ENCODE measurements around the gene GPS1.

The GPS1 gene

GRCh38 chr17:82051776-82052637, at the start of gene GPS1, which contains the start of gene RFNG:
TSS of gene GPS1 (plus strand) at chr17:82051898. CDS start at chr17:82051932, 34 bp downstream.
TSS of gene RFNG (minus strand) at chr17:82051811. CDS start at chr17:82051766, 45 bp downstream.
- peak; percentile 39 for DNase-seq
- in situ Hi-C loops (cut with MboI; ENCODE audit: low pct_unique_long_range_greater_than_20kb, low sequenced_read_pairs) = no loop called here

DNA sequence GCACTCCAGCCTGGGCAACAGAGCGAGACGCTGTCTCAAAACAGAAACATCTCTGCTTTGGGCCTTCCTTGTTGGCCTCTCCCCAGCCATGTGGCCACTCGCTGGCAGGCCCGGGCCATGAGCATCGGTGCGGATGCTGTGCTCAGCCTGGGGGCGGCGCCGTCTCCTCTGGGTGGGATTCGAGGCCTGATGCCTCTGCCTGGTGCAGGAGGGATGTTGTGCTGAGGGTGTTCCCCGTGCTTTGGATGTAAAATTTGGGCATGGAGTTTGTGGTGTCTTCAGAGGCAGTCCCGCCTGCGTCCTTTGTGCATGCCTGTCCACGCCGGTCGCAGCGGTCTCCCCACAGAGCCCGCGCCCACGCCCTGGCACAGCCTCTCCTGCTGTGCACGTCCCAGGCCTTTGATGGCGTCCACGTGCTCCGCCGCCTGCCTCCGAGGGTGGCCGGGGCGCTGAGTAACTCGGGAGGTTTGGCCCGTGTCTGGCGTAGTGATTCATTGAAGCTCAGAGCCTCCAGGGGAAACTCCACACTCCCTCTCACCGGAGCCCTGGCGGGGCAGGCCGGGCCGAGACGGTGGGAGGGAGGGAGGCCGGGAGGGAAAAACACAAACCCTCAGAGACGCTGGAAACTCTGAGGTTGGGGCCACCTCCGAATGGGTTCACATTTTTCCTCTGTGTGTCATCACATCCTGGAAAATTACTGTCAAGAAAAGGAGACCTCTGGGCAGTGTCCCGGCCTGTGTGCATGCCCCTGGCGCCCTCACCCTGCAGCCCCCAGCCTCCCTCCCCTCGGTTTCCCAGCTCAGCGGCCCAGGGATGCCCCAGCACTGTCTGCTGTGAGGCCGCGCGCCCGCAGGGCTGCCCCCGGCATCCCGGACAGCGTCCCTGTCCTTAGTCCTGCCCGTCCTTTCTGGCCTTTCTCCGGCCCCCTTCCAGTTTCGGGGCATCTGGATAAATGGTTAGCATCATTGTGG, 48.0 kb upstream of the GPS1 start:
- in situ Hi-C loops (cut with MboI; ENCODE audit: low pct_unique_long_range_greater_than_20kb, low sequenced_read_pairs) = no loop called here
- DNase-seq = no peak

DNA sequence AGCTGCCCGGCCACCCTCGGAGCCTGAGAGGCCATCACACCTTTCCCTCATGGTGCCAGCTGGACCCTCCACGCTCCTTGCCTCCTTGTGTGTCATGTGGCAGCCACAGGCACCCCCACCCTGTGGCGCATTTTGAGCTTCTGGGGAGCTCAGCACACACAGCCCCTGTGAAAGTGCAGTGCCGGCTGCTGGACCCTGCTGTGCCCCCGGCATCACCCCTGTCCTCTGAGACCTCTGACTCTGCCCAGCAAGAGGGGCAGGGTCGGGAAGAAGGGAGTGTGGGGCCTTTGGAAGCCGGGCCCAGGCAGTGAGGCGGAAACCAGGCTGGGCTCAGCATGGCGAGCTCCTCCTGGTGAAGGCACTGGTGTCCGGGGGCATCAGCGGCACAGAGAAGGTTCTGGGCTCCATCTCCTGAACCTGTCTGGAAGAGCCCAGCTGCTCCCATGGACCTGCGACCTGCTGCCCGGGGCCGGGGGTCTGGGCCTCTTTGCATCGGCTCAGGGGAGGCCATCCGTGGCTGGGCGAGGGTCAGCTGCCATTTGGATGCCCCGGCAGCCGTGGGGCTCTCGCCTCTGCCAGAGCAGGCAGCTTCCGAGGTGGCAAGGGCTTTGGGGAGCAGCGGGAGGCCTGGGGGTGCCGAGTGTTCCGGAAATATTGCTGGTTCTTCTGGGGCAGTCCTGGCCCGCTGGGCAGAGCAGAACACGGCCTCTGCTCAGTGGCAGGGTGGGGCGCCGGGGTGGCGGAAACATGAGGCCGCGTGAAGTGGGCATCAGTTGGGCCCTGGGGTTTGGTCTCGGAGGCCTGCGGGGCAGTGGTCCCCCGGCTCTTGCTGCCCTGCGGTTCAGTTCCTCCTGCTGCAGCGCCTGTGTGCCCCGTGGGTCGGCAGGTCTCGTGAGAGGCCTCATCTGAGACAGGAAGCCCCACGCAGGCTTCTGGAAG, 46.9 kb upstream of the GPS1 start:
- in situ Hi-C loops (cut with MboI; ENCODE audit: low pct_unique_long_range_greater_than_20kb, low sequenced_read_pairs) = no loop called here
- no peak for DNase-seq

GRCh38 chr17:82005701-82006348, 45.9 kb upstream of the GPS1 start:
- no peak for DNase-seq
- in situ Hi-C loops (cut with MboI; ENCODE audit: low pct_unique_long_range_greater_than_20kb, low sequenced_read_pairs) = no loop called here

DNA sequence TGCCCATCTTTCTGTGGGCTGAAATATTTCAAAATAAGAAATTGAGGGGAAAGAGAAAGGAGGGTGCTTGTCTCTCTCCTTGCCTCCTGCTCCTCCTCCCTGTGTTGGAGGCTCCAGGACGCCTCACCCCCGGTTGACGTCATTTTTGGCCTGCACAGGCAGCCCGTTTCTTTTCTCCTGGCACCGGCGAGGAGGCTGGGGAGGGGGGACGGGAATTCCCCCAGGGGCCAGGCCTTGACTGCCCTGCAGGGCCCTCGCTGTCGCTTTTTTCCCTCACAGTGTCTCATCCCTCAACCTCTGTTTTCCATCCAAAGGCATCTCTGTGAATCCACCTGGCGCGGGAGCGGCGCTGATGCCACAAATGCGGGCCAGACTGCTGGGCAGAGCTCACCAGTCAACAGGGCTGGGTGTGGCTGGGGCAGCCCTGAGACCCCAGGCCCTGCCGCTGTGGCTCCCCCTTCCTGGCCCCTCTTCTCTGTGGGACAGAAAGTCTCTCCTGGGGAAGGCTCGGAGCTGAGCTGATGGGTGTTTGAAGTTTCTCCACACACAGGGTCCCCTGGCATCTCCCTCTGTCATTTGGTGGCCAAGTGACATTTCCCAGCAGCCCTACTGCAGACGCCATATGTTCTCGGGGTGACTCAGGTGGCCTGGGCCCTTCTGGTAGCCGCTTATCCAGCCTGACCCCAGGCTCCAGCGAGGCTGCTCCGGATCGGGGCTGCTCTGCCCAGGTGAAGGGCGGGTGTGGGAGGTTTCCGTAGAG, 45.0 kb upstream of the GPS1 start:
- DNase-seq = no peak
- in situ Hi-C loops (cut with MboI; ENCODE audit: low pct_unique_long_range_greater_than_20kb, low sequenced_read_pairs) = no loop called here

- in situ Hi-C loops (cut with MboI; ENCODE audit: low pct_unique_long_range_greater_than_20kb, low sequenced_read_pairs) = no loop called here
Measured at GRCh38 chr17:82007228-82007494, 44.5 kb upstream of the GPS1 start.

GRCh38 chr17:82007495-82008257, 44.0 kb upstream of the GPS1 start:
- in situ Hi-C loops (cut with MboI; ENCODE audit: low pct_unique_long_range_greater_than_20kb, low sequenced_read_pairs) = no loop called here
- no peak for DNase-seq

More at GRCh38 chr17:82007228-82007494, 44.5 kb upstream of the GPS1 start:
- no peak for DNase-seq

DNA sequence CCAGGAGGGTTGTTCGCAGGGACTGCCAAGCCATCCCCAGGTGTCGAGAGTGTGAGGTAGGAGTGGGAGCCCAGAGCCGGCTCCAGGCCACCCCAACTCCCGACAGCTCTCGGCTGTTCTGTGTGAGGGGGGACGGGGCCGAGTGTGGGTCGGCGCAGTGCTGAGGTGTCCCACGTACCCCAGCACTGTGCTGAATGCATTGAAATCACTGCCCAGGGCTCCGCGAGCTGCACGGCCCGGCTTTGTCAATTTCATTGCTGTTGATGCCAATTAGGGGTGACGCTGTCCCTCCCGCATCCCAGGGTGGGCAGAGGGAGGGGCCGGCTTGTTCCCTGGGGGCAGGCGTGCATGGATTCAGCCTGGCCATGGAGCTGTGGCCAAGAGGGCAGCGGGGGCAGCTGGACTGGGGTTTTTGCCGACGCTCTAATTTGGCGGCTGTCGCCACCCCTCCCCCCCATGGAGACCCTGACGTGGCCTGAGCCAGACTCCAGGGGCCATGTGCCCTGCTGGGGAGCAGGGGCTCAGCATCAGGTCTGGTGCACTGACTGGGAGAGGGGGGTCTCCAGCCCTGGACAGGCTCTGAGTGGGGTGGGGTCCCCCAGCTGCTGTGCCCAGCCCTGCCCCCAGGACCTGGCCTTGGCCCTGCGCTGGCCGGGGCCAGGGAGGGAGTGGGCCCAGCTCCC, 43.3 kb upstream of the GPS1 start:
- in situ Hi-C loops (cut with MboI; ENCODE audit: low pct_unique_long_range_greater_than_20kb, low sequenced_read_pairs) = no loop called here
- DNase-seq = no peak

- in situ Hi-C loops (cut with MboI; ENCODE audit: low pct_unique_long_range_greater_than_20kb, low sequenced_read_pairs) = no loop called here
Measured at GRCh38 chr17:82008941-82009405, 42.7 kb upstream of the GPS1 start.

DNA sequence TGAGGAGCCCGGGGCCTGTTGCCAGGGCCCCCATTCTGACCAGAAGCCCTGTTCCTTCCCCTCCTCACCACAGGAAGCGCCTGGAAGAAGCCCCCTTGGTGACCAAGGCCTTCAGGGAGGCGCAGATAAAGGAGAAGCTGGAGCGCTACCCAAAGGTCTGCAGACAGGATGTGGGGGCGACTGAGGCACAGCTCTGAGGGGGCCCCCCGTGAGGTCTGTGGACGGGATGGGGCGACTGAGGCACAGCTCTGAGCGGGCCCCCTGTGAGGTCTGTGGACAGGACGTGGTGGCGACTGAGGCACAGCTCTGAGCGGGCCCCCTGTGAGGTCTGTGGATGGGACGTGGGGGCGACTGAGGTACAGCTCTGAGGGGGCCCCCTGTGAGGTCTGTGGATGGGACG, 42.3 kb upstream of the GPS1 start:
- DNase-seq = no peak
- in situ Hi-C loops (cut with MboI; ENCODE audit: low pct_unique_long_range_greater_than_20kb, low sequenced_read_pairs) = no loop called here

More at GRCh38 chr17:82008941-82009405, 42.7 kb upstream of the GPS1 start:
- DNase-seq = no peak

DNA sequence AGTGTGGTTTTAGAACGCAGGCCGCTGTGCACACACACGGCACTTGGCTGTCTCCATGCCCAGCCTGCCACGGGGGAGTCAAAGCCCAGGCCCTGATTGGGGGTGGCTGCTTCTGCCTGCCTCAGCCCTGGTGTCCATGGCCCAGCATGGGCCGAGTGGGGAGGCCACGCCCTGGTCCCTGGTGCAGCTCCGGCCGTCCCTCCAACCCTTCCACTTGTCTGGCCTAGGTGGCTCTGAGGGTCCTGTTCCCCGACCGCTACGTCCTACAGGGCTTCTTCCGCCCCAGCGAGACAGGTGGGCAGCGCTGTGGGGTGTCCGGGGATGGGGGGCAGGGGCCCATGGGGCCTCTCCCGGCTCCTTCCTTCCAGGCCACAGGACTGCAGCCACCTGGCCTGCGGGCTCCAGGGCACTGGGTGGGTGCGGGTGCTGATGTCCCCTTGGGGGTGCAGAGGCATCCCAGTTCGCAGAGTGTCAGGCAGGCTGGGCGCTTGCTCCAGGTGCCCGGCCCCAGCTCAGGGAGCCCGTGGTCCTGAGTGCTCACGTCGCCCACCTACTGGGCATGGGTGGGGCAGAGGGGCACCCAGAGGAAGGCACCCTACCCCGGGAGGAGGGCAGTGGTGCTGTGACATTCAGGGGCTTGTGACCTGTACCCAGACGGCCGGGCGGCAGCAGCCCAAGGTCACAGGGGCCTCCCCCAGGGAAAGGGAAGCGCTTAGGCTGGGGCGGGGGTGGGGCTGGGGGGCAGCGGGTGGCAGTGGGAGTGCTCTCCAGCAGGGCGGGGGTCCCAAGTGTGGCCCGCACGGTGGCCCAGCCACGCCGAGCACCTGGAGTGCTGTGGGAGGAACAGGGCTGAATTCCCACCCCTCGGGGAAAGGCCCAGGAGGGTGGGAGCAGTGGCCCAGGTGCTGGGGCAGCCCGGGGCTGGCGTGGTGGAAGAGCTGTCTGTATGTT, 40.8 kb upstream of the GPS1 start:
- in situ Hi-C loops (cut with MboI; ENCODE audit: low pct_unique_long_range_greater_than_20kb, low sequenced_read_pairs) = no loop called here
- no peak for DNase-seq

- DNase-seq = no peak
- in situ Hi-C loops (cut with MboI; ENCODE audit: low pct_unique_long_range_greater_than_20kb, low sequenced_read_pairs) = no loop called here
Measured at GRCh38 chr17:82011617-82012187, 40.0 kb upstream of the GPS1 start.

- DNase-seq = no peak
- in situ Hi-C loops (cut with MboI; ENCODE audit: low pct_unique_long_range_greater_than_20kb, low sequenced_read_pairs) = no loop called here
Measured at GRCh38 chr17:82012261-82012639, 39.4 kb upstream of the GPS1 start.

- no peak for DNase-seq
- in situ Hi-C loops (cut with MboI; ENCODE audit: low pct_unique_long_range_greater_than_20kb, low sequenced_read_pairs) = no loop called here
Measured at GRCh38 chr17:82012640-82013295, 38.9 kb upstream of the GPS1 start.

DNA sequence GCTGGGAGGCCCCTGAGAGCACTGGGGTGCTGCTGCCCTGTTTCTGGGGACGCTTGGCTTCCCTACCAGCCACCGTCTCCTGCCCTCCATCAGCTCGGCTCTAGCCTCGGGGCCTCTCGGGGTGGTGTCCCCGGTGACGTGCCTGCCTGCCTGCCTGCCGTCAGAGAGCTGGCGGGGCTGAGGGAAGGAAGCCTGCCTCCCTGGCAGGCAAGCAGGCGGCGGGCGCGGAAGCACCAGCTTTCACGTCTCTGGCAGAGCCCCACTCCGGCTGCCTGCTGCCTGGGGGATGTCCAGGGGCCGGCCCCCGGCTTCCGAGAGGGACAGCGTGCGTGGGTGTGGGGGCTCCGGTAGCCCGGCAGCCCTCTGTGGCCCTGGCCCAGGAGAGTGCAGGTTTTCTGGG, 38.4 kb upstream of the GPS1 start:
- in situ Hi-C loops (cut with MboI; ENCODE audit: low pct_unique_long_range_greater_than_20kb, low sequenced_read_pairs) = no loop called here
- no peak for DNase-seq

Data from KBM-7 (cell line).